Omental fat pad (tissue), 4 donors: ENCODE measurements around the gene PPIH. TPM values are rescaled to one million over a fixed set of nuclear protein-coding genes. Genes with fewer than 3 reads are reported as not detected.
"Not testable (repeated sequence)": the region's sequence is repeated elsewhere in the genome, so short reads cannot be mapped to it uniquely, and the experiment has no call there.

Experiments used
- ATAC-seq: fragments of 150-250 bp; one replicate; pipeline ENCODE4 v1.9.1; 2016; ENCODE audit warnings: mild to moderate bottlenecking, moderate library complexity; ENCODE audit not compliant: low FRiP score
- DNase-seq: peaks from one replicate; pipeline ENCODE4 v3.0.0-alpha.2; 2019; ENCODE audit warnings: low spot score
- total RNA-seq, 4 donors: library from RNA; depleted of rRNA; stranded (reverse); fragments of >200 nt; gene quantifications; one replicate each; pipeline ENCODE4 v1.1.0, GENCODE V29; 2016
- TF ChIP-seq, protein P1 (sequence below), 3 donors: fragments of 450-650 bp; IDR thresholded peaks; one replicate each; pipeline ENCODE4 v1.5.1; 2016 to 2017; ENCODE audit warnings: antibody characterized with exemption in 3 of 3, mild to moderate bottlenecking in 3 of 3, moderate library complexity in 2 of 3

Gene PPIH
- total RNA-seq, 4 donors from 2014 or later = 14.9 to 29.3 (median 20.8) TPM

DNA sequence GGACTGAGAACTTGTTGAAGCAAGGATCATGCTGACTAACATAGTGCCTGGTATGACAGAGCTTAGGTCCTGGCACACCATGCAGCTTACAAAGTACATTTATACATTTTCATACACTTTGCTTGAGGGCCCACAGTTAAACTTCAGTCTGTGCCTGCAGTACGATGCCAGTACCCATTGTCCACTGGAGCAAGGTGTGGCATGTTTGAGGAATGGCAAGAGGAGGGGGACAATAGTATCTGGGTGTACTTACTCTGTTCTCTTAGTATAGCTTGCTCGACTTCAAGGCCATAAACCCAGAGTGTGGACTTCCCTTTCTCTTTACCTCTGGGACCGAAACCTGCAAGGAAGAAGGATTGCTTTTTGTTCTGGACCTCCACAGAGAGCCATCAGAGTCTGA, 17.2 kb downstream of the PPIH start:
- ATAC-seq = no peak
- TF ChIP-seq, protein P1, sequence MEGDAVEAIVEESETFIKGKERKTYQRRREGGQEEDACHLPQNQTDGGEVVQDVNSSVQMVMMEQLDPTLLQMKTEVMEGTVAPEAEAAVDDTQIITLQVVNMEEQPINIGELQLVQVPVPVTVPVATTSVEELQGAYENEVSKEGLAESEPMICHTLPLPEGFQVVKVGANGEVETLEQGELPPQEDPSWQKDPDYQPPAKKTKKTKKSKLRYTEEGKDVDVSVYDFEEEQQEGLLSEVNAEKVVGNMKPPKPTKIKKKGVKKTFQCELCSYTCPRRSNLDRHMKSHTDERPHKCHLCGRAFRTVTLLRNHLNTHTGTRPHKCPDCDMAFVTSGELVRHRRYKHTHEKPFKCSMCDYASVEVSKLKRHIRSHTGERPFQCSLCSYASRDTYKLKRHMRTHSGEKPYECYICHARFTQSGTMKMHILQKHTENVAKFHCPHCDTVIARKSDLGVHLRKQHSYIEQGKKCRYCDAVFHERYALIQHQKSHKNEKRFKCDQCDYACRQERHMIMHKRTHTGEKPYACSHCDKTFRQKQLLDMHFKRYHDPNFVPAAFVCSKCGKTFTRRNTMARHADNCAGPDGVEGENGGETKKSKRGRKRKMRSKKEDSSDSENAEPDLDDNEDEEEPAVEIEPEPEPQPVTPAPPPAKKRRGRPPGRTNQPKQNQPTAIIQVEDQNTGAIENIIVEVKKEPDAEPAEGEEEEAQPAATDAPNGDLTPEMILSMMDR (IDR thresholded peaks at IDR 0.05) = no peak
- DNase-seq = no peak

DNA sequence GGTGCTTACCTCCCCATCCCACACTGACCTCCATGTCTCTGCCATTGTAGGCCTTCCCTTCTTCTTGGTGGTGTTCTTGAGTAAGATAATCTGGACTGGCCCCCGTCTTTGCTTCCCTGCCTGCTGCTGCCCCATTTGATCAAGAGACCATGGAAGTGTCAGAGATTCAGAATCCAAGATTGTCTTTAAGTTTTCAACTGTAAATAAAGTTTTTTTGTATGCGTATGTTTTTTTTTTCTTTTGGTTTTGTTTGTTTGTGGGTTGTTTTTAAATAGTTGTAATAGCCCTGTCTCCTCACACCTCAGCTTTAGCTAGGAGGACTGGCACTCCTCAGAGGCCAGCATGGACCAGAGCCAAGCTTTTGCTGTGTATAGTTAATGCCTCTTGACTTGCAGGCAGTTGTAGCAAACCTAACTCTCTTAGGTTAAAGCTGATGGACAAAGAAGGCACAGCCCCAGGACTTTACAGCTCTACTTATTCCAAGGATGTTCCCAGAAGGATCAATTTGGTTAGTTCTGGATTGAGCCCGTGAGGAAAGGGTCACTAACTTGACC, 18.4 kb downstream of the PPIH start:
- DNase-seq = no peak
- TF ChIP-seq, protein P1 (IDR thresholded peaks at IDR 0.05) = no peak
- ATAC-seq = no peak

DNA sequence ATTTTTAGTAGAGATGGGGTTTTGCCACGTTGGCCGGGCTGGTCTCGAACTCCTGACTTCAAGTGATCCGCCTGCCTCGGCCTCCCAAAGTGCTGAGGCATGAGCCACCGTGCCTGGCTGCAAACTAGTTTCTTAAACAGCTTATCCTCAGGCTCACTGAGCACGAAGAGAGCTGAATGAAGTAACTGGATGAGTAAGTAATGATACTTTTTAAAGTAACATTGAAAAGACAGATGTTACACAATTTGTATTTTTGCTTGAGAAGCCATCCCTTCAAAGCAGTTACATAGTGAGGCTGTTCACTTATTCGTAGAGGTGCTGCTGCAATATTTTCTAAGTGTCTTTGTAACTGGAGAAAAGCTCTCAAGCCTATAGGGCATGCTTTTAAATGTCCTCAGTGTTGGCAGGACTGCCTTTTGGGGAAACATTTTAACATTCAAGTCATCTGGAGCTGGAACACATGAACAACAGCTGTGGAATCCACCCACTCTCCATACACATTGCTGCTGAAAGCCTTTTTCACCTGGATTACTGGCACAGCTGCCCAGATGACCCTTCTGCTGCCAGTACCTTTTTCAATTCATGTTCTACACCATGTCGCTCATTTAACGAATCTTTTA, 21.3 kb downstream of the PPIH start:
- ATAC-seq = no peak
- DNase-seq = no peak

DNA sequence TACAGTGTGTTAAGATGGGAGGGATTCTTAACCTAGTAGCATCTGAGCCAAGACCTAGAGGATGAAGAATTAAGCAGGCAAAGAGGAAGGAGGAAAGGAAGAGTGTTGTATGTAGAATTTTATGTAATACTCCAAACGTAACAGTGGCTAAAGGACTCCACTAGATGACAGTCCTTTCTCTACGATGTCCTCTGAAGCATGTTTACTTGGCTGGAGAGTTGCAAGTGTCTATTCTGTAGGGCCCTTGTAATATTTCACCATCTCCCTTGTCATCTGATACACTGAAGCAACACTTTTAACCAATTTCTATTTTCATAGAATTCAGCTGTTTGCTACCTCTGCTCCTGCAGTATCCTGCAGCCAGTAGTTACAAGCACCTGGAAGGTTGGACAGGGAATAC, 21.8 kb downstream of the PPIH start:
- ATAC-seq = no peak
- no peak for DNase-seq

More for the DNA sequence above, 21.3 kb downstream of the PPIH start:
- TF ChIP-seq, protein P1 (IDR thresholded peaks at IDR 0.05) = no peak

DNA sequence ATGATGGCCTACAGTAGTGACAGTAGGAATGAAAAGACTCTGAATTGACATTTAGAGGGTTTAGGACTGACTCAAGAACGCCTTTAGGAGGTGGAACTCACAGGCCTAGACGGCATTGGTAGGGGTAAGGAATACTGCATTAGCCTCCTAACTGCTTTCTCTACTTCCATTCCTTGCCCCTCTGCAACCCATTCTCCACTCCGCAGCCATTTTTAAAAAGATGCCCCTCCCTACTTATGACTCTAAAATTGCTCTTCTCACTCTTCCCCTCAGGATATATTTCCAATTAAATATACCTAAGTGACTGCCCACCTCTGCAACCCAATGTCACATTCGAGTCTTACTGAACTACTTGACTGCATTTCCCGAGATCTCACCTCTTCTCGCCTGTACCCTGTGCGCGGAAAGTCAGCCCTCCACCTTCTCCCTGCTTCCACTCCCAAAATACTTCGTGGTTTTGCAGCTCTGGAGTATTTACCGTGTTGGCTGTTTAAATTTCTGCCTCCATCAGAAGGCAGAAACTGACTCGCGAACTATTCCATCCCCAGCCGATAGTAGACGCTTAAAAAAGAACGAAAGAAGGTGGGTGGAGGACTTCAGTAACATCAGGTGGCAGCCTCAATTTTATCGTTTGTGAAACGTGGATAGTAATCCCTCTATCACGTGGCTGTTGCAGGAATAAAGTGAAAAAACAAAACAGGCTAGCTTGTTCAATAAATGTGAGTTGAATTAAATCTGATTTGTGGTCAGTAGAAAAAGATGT, 22.9 kb downstream of the PPIH start:
- no peak for DNase-seq
- ATAC-seq = no peak
- TF ChIP-seq, protein P1 (IDR thresholded peaks at IDR 0.05) = no peak

More for the DNA sequence above, 21.8 kb downstream of the PPIH start:
- TF ChIP-seq, protein P1 (IDR thresholded peaks at IDR 0.05) = no peak

DNA sequence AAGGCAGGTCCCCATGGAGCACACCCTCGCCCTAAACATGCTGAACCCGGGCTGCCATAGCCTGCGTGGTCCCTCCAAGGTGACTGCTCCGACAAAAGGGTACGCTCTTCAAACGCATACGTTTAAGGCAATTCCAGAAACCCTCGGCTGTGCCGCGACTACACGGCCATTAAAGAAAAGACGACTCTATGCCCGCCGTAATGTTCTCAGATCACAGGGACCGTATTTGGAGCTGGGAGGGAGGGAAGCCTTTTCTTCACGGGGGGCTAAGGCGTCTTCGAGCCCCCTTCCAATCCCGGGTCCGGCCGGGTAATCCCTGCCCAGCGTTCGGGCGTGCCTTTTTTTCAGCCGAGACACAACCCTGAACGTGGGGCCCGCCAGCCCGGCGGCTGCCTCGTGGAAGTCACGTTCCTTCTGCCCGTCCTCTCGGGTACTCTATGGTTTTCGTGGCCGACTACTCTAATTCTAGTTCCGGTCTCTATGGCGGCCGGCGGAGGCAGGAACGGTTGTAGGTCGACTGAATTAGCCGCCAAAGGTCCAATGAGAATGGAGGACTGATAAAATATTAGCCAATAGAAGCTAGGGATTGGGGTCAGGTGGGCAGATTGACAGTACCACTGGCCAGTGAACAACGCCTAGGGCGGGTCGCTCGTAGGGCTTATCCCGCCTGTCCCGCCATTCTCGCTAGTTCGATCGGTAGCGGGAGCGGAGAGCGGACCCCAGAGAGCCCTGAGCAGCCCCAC, 23.7 kb downstream of the PPIH start, which contains the start of gene YBX1:
TSS of gene YBX1 (plus strand) at position 678 of the 743 bp plus-strand sequence. CDS start 148 bp downstream, outside the sequence.
- TF ChIP-seq, protein P1 (IDR thresholded peaks at IDR 0.05) = no peak

DNA sequence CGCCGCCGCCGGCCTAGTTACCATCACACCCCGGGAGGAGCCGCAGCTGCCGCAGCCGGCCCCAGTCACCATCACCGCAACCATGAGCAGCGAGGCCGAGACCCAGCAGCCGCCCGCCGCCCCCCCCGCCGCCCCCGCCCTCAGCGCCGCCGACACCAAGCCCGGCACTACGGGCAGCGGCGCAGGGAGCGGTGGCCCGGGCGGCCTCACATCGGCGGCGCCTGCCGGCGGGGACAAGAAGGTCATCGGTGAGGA, 24.2 kb downstream of the PPIH start:
- not testable (repeated sequence) for ATAC-seq, DNase-seq

More for the DNA sequence above, 23.7 kb downstream of the PPIH start, which contains the start of gene YBX1:
- DNase-seq (peak; percentile 94), ATAC-seq (peak; percentile 96)
